Lower leg skin (tissue), 3 donors: ENCODE data around the gene PRRX2.

Experiments
- POLR2A ChIP-seq, 2 donors: fragments of 450-650 bp; IDR thresholded peaks; one replicate each; pipeline ENCODE4 v1.6.1; 2016 to 2017; ENCODE audit warnings: antibody characterized with exemption in 2 of 2, mild to moderate bottlenecking in 1 of 2, moderate library complexity in 1 of 2
- TF ChIP-seq, protein P1 (sequence below), 3 donors: fragments of 450-650 bp; IDR thresholded peaks; one replicate each; pipeline ENCODE4 v1.5.1; 2016; ENCODE audit warnings: antibody characterized with exemption in 3 of 3, mild to moderate bottlenecking in 3 of 3, moderate library complexity in 2 of 3

- TF ChIP-seq, protein P1, sequence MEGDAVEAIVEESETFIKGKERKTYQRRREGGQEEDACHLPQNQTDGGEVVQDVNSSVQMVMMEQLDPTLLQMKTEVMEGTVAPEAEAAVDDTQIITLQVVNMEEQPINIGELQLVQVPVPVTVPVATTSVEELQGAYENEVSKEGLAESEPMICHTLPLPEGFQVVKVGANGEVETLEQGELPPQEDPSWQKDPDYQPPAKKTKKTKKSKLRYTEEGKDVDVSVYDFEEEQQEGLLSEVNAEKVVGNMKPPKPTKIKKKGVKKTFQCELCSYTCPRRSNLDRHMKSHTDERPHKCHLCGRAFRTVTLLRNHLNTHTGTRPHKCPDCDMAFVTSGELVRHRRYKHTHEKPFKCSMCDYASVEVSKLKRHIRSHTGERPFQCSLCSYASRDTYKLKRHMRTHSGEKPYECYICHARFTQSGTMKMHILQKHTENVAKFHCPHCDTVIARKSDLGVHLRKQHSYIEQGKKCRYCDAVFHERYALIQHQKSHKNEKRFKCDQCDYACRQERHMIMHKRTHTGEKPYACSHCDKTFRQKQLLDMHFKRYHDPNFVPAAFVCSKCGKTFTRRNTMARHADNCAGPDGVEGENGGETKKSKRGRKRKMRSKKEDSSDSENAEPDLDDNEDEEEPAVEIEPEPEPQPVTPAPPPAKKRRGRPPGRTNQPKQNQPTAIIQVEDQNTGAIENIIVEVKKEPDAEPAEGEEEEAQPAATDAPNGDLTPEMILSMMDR (IDR thresholded peaks at IDR 0.05) = no peak
- no peak for TF ChIP-seq POLR2A (IDR thresholded peaks at IDR 0.05)
Observed at GRCh38 chr9:129623331-129623730, 42.1 kb upstream of the PRRX2 start.
